Testis (tissue), 2 donors: Measurements from ENCODE around the gene COBL.

ENCODE experiments used
- POLR2A ChIP-seq: fragments of 450-650 bp; IDR thresholded peaks from one replicate; pipeline ENCODE4 v1.6.1; 2017; ENCODE audit warnings: antibody characterized with exemption, mild to moderate bottlenecking, moderate library complexity
- TF ChIP-seq, protein P1 (sequence below), 3 experiments: fragments of 450-650 bp in 2 of 3; fragments of 200-600 bp in 1 of 3; sonication (generic) in 1 of 3; IDR thresholded peaks; one replicate each; pipeline ENCODE4 v1.5.1; 2016 to 2019; ENCODE audit warnings: antibody characterized with exemption in 3 of 3, mild to moderate bottlenecking in 2 of 3, moderate library complexity in 1 of 3

GRCh38 chr7:51267169-51267568, 49.4 kb downstream of the COBL start:
- TF ChIP-seq, protein P1, sequence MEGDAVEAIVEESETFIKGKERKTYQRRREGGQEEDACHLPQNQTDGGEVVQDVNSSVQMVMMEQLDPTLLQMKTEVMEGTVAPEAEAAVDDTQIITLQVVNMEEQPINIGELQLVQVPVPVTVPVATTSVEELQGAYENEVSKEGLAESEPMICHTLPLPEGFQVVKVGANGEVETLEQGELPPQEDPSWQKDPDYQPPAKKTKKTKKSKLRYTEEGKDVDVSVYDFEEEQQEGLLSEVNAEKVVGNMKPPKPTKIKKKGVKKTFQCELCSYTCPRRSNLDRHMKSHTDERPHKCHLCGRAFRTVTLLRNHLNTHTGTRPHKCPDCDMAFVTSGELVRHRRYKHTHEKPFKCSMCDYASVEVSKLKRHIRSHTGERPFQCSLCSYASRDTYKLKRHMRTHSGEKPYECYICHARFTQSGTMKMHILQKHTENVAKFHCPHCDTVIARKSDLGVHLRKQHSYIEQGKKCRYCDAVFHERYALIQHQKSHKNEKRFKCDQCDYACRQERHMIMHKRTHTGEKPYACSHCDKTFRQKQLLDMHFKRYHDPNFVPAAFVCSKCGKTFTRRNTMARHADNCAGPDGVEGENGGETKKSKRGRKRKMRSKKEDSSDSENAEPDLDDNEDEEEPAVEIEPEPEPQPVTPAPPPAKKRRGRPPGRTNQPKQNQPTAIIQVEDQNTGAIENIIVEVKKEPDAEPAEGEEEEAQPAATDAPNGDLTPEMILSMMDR (IDR thresholded peaks at IDR 0.05), result no peak
- TF ChIP-seq POLR2A, result no peak
